IPS DF 6.9 (cell line): ENCODE measurements around the gene TRPC3.

ENCODE experiments used
- DNase-seq: peaks from one replicate; pipeline ENCODE4 v3.0.0-alpha.2; 2013; ENCODE audit warnings: low read depth, low spot score
- H3K27ac ChIP-seq: one replicate; pipeline ENCODE4 v1.5.1; 2013; ENCODE audit warnings: low read length, control low read depth
- H3K27me3 ChIP-seq: 2 replicates; pipeline ENCODE4 v1.6.1; 2013; ENCODE audit warnings: mild to moderate bottlenecking, low read length; ENCODE audit not compliant: control insufficient read depth, insufficient read depth
- H3K36me3 ChIP-seq: 2 replicates; pipeline ENCODE4 v1.6.1; 2013; ENCODE audit warnings: low read length; ENCODE audit not compliant: control insufficient read depth, insufficient read depth
- H3K4me1 ChIP-seq: 2 replicates; pipeline ENCODE4 v1.6.1; 2013; ENCODE audit warnings: low read length; ENCODE audit not compliant: control insufficient read depth, insufficient read depth
- H3K4me3 ChIP-seq: 2 replicates; pipeline ENCODE4 v1.5.1; 2013; ENCODE audit warnings: mild to moderate bottlenecking, low read length
- H3K9me3 ChIP-seq: 2 replicates; pipeline ENCODE4 v1.6.1; 2013; ENCODE audit warnings: low read length, inconsistent platforms; ENCODE audit not compliant: control insufficient read depth, insufficient read depth
- WGBS: extraction: QIAGEN DNeasy Blood & Tissue Kit; methylation state at CpG from one replicate; pipeline ENCODE4 v1.1.7; 2013; ENCODE audit warnings: mixed read lengths, missing lambda C conversion rate; ENCODE audit not compliant: insufficient read length, insufficient coverage; 5-methylcytosine and 5-hydroxymethylcytosine counted together

The TRPC3 gene

DNA sequence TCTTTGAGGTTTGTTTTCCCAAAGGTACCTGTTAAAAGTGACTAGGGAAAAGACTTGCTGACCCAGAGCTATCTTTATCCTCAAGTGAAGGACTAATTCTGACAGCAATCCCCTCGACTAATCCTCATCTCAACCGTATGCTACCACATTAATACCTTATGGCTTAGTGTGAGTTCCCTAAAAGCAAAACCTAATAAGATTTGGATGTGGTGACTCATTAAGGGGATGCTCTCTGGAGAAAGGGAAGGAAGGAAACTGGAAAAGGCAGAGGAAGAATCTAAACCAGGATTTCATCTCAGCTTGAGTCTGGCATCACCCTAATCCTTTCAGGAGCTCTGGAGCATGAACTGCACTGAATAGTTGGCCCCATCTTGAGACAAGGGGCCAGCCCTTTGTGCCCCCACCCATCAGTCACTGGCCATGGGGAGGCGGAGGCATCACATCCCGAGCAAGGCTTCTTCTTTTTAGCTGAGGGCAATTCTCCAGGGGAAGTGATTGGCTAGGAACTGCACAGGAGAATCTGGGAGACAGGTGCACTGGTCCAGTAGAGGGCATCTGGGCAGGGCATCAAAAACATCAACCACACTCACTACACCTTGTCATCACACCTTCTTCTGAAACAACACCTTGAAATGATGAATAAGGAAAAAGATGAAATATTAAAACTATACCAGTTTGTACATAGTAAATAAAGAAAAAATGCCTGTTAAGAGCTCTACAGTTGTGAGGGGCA, 74.7 kb downstream of the TRPC3 start:
- no CpG with 5 or more reads among the region's 4 CpGs for WGBS

GRCh38 chr4:121876070-121876469, 75.8 kb downstream of the TRPC3 start:
- H3K4me3 ChIP-seq, result no peak overlapping the region
- WGBS, result no CpG with 5 or more reads among the region's 6 CpGs
- no peaks in the 10 kb centered on the region for H3K27me3 ChIP-seq
- H3K9me3 ChIP-seq, result no peaks in the 10 kb centered on the region
- H3K27ac ChIP-seq, result no peak overlapping the region
- DNase-seq, result no peak
- no peaks in the 10 kb centered on the region for H3K36me3 ChIP-seq
- no peaks in the 10 kb centered on the region for H3K4me1 ChIP-seq

More for the DNA sequence above, 74.7 kb downstream of the TRPC3 start:
- Histone ChIP-seq H3K27ac (no peak overlapping the region), H3K9me3 (no peaks in the 10 kb centered on the region), H3K36me3 (no peaks in the 10 kb centered on the region), H3K4me3 (no peak overlapping the region), H3K27me3 (no peaks in the 10 kb centered on the region), H3K4me1 (no peaks in the 10 kb centered on the region)
- DNase-seq, result no peak

GRCh38 chr4:121875652-121876051, 76.2 kb downstream of the TRPC3 start:
- Histone ChIP-seq H3K4me1 (no peaks in the 10 kb centered on the region), H3K27me3 (no peaks in the 10 kb centered on the region), H3K4me3 (no peak overlapping the region), H3K9me3 (no peaks in the 10 kb centered on the region), H3K27ac (no peak overlapping the region), H3K36me3 (no peaks in the 10 kb centered on the region)
- DNase-seq, result no peak
- WGBS, result no CpG with 5 or more reads among the region's 2 CpGs

DNA sequence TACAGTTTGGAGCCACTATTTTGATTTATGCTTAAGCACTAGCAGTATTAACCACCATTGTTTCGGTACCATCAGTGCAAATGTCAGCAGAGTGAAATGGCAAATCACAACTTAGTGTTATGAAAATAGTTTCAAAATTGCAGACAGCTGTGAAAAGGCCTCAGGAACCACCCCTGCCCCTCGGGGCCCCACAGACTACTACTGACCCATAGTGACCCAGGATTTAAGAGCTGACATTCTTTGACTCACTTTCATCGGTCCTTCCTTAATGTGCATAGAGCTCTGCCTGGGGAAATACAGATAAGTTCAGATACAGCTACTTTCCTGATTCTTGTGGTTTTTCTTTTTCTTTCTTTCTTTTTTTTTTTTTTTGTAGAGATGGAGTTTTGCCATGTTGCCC, 78.3 kb downstream of the TRPC3 start:
- no peaks in the 10 kb centered on the region for H3K36me3 ChIP-seq
- H3K9me3 ChIP-seq, result no peaks in the 10 kb centered on the region
- no peaks in the 10 kb centered on the region for H3K27me3 ChIP-seq
- WGBS, result no CpG with 5 or more reads among the region's 3 CpGs
- H3K4me3 ChIP-seq, result no peak overlapping the region
- no peaks in the 10 kb centered on the region for H3K4me1 ChIP-seq
- DNase-seq, result no peak
- no peak overlapping the region for H3K27ac ChIP-seq

- Histone ChIP-seq H3K4me1 (no peaks in the 10 kb centered on the region), H3K9me3 (no peaks in the 10 kb centered on the region), H3K36me3 (no peaks in the 10 kb centered on the region), H3K4me3 (peak within 1 kb of the TSS; percentile 72; the same call in 1 of the 2 replicates), H3K27me3 (no peaks in the 10 kb centered on the region), H3K27ac (no peak within 1 kb of the TSS)
- peak; percentile 96 for DNase-seq
- no CpG with 5 or more reads among the region's 58 CpGs for WGBS
These were observed 81.7 kb downstream of the TRPC3 start, which contains the start of gene BBS7 for GRCh38 chr4:121869841-121870822. BBS7 (minus strand) TSS chr4:121870474; CDS start chr4:121870313, 161 bp downstream.

- no peak overlapping the region for H3K4me3 ChIP-seq
- no peak overlapping the region for H3K27ac ChIP-seq
- WGBS, result no CpG with 5 or more reads among the region's 7 CpGs
- H3K9me3 ChIP-seq, result no peaks in the 10 kb centered on the region
- no peak for DNase-seq
- no peaks in the 10 kb centered on the region for H3K4me1 ChIP-seq
- H3K36me3 ChIP-seq, result no peaks in the 10 kb centered on the region; the same call in 1 of the 2 replicates
- no peaks in the 10 kb centered on the region for H3K27me3 ChIP-seq
These were observed 88.1 kb downstream of the TRPC3 start for GRCh38 chr4:121863799-121864198.

- DNase-seq, result no peak
- H3K9me3 ChIP-seq, result no peaks in the 10 kb centered on the region
- H3K27ac ChIP-seq, result no peak overlapping the region
- no peaks in the 10 kb centered on the region; the same call in 1 of the 2 replicates for H3K36me3 ChIP-seq
- no peak overlapping the region for H3K4me3 ChIP-seq
- no peaks in the 10 kb centered on the region for H3K4me1 ChIP-seq
- H3K27me3 ChIP-seq, result no peaks in the 10 kb centered on the region
- WGBS, result no CpG with 5 or more reads among the region's 2 CpGs
These were observed 90.4 kb downstream of the TRPC3 start for GRCh38 chr4:121861426-121861825.

DNA sequence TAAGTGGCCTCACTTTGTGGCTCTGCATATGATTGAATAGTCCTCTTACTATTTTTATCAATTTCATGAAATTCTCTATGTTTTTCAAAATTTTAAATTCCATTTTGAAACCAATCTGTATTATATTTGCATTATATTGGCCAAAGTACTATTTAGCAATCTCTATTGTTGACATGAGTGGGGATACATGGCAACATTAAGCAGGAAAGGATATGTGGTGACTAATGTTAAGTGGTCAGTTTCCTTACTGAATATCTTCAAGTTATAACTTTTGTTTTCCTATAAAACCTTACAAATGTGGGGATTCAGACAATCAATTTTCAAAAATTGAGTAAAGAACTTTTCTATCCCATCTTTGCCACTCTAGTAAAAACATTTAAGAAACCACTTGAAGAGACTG, 91.7 kb downstream of the TRPC3 start:
- Histone ChIP-seq H3K27me3 (no peaks in the 10 kb centered on the region), H3K9me3 (no peaks in the 10 kb centered on the region), H3K36me3 (no peaks in the 10 kb centered on the region; the same call in 1 of the 2 replicates), H3K4me1 (no peaks in the 10 kb centered on the region), H3K4me3 (no peak overlapping the region), H3K27ac (no peak overlapping the region)
- DNase-seq, result no peak

DNA sequence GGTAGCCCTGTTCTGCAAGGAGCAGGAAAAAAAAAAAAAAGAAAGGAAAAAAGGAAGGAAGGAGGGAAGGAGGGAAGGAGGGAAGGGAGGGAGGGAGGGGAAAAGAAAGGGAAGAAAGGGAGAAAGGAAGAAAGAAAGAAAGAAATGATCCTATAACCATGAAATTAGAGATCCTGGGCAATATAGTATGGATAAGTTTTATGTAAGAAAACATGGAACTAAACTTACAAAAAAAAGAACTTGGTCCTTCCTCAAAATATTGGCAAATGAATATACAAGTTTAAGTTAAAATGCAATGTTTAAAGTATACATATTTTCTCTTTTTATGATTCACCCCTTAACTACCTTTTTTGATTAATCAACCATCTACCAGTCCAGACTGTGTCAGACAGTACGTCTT, 100.5 kb downstream of the TRPC3 start:
- no peaks in the 10 kb centered on the region for H3K9me3 ChIP-seq
- no peak overlapping the region for H3K27ac ChIP-seq
- no peaks in the 10 kb centered on the region for H3K4me1 ChIP-seq
- no CpG with 5 or more reads among the region's 1 CpG for WGBS
- no peaks in the 10 kb centered on the region for H3K36me3 ChIP-seq
- DNase-seq, result no peak
- H3K27me3 ChIP-seq, result no peaks in the 10 kb centered on the region
- H3K4me3 ChIP-seq, result no peak overlapping the region

- no CpG with 5 or more reads among the region's 6 CpGs for WGBS
- Histone ChIP-seq H3K9me3 (no peaks in the 10 kb centered on the region), H3K4me3 (no peak overlapping the region), H3K27ac (no peak overlapping the region), H3K36me3 (no peaks in the 10 kb centered on the region), H3K27me3 (no peaks in the 10 kb centered on the region), H3K4me1 (no peaks in the 10 kb centered on the region)
- no peak for DNase-seq
These were observed 105.2 kb downstream of the TRPC3 start for GRCh38 chr4:121846662-121847061.
